Upper lobe of right lung (tissue), 1 donor: ENCODE data around the gene SENP2. TPM values are rescaled to one million over a fixed set of nuclear protein-coding genes. Genes with fewer than 3 reads are reported as not detected.

Experiments used
- ATAC-seq: fragments of 200-7000 bp; cut with Tn5 transposase; one replicate; pipeline ENCODE4 v1.9.1; 2020; ENCODE audit warnings: mild to moderate bottlenecking, moderate library complexity
- DNase-seq: peaks from one replicate; pipeline ENCODE4 v3.0.0-alpha.2; 2020
- H3K27ac ChIP-seq: fragments of 200-600 bp; one replicate; pipeline ENCODE4 v1.8.0; 2022
- H3K27me3 ChIP-seq: fragments of 200-600 bp; one replicate; pipeline ENCODE4 v1.8.0; 2022; ENCODE audit warnings: mild to moderate bottlenecking
- H3K36me3 ChIP-seq: fragments of 200-600 bp; one replicate; pipeline ENCODE4 v1.8.0; 2022
- H3K4me1 ChIP-seq: fragments of 200-600 bp; one replicate; pipeline ENCODE4 v1.8.0; 2022
- H3K4me3 ChIP-seq: fragments of 200-600 bp; one replicate; pipeline ENCODE4 v1.8.0; 2022; ENCODE audit warnings: mild to moderate bottlenecking
- H3K9me3 ChIP-seq: fragments of 200-600 bp; one replicate; pipeline ENCODE4 v1.8.0; 2022
- CTCF ChIP-seq: fragments of 200-600 bp; IDR thresholded peaks from one replicate; pipeline ENCODE4 v1.8.0; 2022; ENCODE audit warnings: antibody characterized with exemption
- intact Hi-C: fragments of 100-400 bp; cut with DNase I; formaldehyde crosslinking; loops from one replicate; pipeline ENCODE4 v1.11.0; 2022
- long read RNA-seq: library from polyadenylated mRNA; unstranded; transcript quantifications from one replicate; pipeline ENCODE4 v2.0.0, GENCODE V29; 2021
- total RNA-seq: library from RNA; stranded (reverse); fragmentation: NEBNext Ultra II Directional; extraction: Animal tissue kit (Norgen Biotek cat#: 25700); gene quantifications from one replicate; pipeline ENCODE4 v1.2.1, GENCODE V29; 2021
- donor health status: DM: no; HTN: yes; CAD: no; lungs with severe emphysema.

Gene SENP2
- 42.0 TPM for total RNA-seq
- long read RNA-seq, full-length matches to known transcripts = 17 of 25 reads
- long read RNA-seq, partial matches to known transcripts = 3 of 25 reads
- long read RNA-seq, other reads (novel, unspliced or antisense) = 5 of 25 reads

DNA sequence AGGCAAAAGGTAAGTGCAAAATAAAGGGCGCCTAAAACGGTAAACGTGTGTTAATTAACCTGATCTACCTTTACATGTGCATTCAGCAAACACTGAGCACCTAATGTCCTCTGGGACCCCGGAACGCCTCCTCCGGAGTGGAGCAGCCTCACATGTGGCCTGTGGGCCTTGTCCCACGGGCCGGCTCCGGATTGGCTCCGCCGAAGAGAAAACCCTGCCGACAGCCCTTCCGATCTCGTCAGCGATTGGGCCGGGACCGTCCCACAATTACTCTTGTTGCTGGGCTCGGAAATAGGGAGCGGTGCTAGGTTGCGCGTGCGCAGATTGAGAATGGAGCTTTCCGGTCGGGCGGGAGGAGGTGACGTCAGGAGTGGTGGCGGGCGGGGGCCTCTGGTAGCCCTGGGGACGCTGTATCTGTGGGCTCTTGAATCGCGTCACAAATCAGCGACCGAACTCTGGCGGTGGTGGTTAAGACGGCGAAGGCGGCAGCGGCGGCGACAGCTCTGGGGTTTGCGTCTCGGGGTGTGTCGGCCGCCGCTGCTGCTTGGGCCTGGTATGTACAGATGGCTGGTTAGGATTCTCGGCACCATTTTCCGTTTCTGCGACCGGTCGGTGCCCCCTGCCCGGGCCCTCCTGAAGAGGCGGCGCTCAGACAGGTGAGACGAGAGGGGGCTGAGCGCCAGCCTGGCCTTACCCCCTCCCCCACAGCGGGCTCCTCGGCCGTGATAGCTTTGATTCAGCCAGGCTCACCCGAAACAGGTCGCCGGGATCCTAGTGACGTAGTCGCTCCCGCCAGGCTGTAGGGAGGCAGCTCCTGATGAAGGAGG is at the start of gene SENP2:
Gene SENP2, plus strand, starts transcription at position 437 of the 827 bp plus-strand sequence. Its CDS starts 119 bp downstream, at position 556.
- TF ChIP-seq CTCF = no peak
- DNase-seq = peak; percentile 100
- H3K27ac ChIP-seq = peak within 1 kb of the TSS; percentile 99
- H3K4me1 ChIP-seq = peaks cover 14% of the 10 kb centered on the region
- ATAC-seq = peak; percentile 98
- H3K36me3 ChIP-seq = peaks cover 7% of the 10 kb centered on the region
- H3K27me3 ChIP-seq = no peaks in the 10 kb centered on the region
- peak within 1 kb of the TSS; percentile 99 for H3K4me3 ChIP-seq
- no peaks in the 10 kb centered on the region for H3K9me3 ChIP-seq
- intact Hi-C loops = no loop called here

DNA sequence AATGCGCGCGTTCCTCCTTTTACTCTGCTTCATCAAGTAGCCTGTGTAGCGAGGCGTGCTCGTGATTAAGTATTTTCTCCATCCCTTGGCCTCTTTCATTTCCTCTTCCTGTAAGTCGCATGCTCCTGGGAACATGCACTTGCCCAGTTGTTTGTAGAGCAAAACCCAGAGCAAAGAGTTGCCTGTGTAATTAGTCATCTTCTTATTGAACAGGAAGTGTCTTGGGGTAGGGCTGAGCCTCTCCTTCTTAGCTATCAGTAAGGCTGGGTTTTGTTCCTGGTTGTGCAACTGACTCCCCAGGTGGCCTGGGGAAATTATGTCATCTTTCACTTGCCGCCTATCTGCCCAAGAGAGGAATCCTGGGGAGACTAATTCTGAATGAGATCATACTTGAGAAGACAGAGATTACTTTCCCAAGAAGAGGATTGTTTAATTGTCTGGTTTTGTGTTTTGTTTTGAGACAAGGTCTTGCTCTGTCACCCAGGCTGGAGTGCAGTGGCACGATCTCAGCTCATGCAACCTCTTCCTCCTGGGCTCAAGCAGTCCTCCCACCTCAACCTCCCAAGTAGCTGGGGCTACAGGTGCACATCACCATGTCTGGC is 48.6 kb upstream of the SENP2 start:
- H3K4me1 ChIP-seq = peaks cover 3% of the 10 kb centered on the region
- no peak overlapping the region for H3K4me3 ChIP-seq
- no peaks in the 10 kb centered on the region for H3K36me3 ChIP-seq
- peak overlapping the region; percentile 67 for H3K27ac ChIP-seq
- DNase-seq (no peak), ATAC-seq (peak; percentile 98)
- no peaks in the 10 kb centered on the region for H3K27me3 ChIP-seq
- H3K9me3 ChIP-seq = no peaks in the 10 kb centered on the region
- intact Hi-C loops = no loop called here
- no peak for TF ChIP-seq CTCF

GRCh38 chr3:185539934-185540333 is 46.2 kb upstream of the SENP2 start:
- H3K36me3 ChIP-seq = peaks cover 3% of the 10 kb centered on the region
- H3K4me3 ChIP-seq = no peak overlapping the region
- H3K4me1 ChIP-seq = peaks cover 3% of the 10 kb centered on the region
- intact Hi-C loops = no loop called here
- H3K9me3 ChIP-seq = no peaks in the 10 kb centered on the region
- H3K27ac ChIP-seq = no peak overlapping the region
- no peak for TF ChIP-seq CTCF
- DNase-seq (no peak), ATAC-seq (no peak)
- no peaks in the 10 kb centered on the region for H3K27me3 ChIP-seq

DNA sequence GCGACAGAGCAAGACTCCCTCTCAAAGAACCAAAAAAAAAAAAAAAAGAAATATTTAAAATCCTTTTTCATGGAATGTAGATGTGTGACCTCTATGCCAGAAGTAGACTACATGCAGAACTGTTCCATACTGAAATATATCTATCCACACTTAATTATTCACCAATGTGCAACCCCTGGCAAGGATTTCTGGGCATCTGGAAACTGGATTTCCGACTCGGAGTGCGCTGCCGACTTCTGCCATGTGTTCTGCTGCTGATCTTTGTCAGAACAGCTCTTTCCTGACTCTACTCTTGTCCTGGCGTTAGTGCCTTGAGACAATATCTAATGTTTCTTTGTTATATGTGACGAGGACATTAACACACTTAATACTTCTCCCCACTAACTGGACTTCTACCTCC is 45.4 kb upstream of the SENP2 start:
- Histone ChIP-seq H3K4me1 (peaks cover 3% of the 10 kb centered on the region), H3K27me3 (no peaks in the 10 kb centered on the region), H3K9me3 (no peaks in the 10 kb centered on the region), H3K4me3 (no peak overlapping the region), H3K36me3 (peaks cover 3% of the 10 kb centered on the region), H3K27ac (no peak overlapping the region)
- intact Hi-C loops = no loop called here
- no peak for ATAC-seq
- TF ChIP-seq CTCF = no peak
- no peak for DNase-seq

GRCh38 chr3:185549122-185549521 is 37.0 kb upstream of the SENP2 start:
- peak overlapping the region; percentile 72 for H3K27ac ChIP-seq
- H3K4me3 ChIP-seq = no peak overlapping the region

More at GRCh38 chr3:185549122-185549521, 37.0 kb upstream of the SENP2 start:
- DNase-seq = no peak
- Histone ChIP-seq H3K9me3 (no peaks in the 10 kb centered on the region), H3K27me3 (no peaks in the 10 kb centered on the region), H3K4me1 (no peaks in the 10 kb centered on the region), H3K36me3 (peaks cover 3% of the 10 kb centered on the region)
- TF ChIP-seq CTCF = no peak
- peak; percentile 49 for ATAC-seq
- intact Hi-C loops = no loop called here
